ENCODE measurements around the gene EML3. TPM values are rescaled to one million over a fixed set of nuclear protein-coding genes. Genes with fewer than 3 reads are reported as not detected.
"Not testable (repeated sequence)": the region's sequence is repeated elsewhere in the genome, so short reads cannot be mapped to it uniquely, and the experiment has no call there.

Gene EML3
- total RNA-seq, 1 donor from 2014 or later: 91.1 TPM

- peaks cover 57% of the 10 kb centered on the region for H3K36me3 ChIP-seq
Measured at GRCh38 chr11:62591448-62592145, 21.0 kb downstream of the EML3 start, which contains the start of gene TUT1. Gene TUT1, minus strand, starts transcription at chr11:62591523. Its CDS starts 38 bp downstream, at chr11:62591485.

GRCh38 chr11:62588966-62589637 is 23.5 kb downstream of the EML3 start:
- ATAC-seq (no peak), DNase-seq (no peak)
- H3K36me3 ChIP-seq: peaks cover 53% of the 10 kb centered on the region
- H3K4me3 ChIP-seq: no peak overlapping the region
- intact Hi-C loops (cut with DNase I): loop anchor here (10.0 kb wide), 1 partner anchor 1074 kb away; no protein-coding TSS in a partner anchor
- peak; percentile 17 for TF ChIP-seq CTCF (IDR thresholded peaks at IDR 0.05)
- no peak overlapping the region for H3K27ac ChIP-seq
- H3K27me3 ChIP-seq: no peaks in the 10 kb centered on the region
- H3K4me1 ChIP-seq: peaks cover 29% of the 10 kb centered on the region
- no peaks in the 10 kb centered on the region for H3K9me3 ChIP-seq

More at GRCh38 chr11:62591448-62592145, 21.0 kb downstream of the EML3 start, which contains the start of gene TUT1:
- no peaks in the 10 kb centered on the region for H3K27me3 ChIP-seq
- H3K27ac ChIP-seq: peak within 1 kb of the TSS; percentile 93
- peak within 1 kb of the TSS; percentile 71 for H3K4me3 ChIP-seq
- DNase-seq (peak; percentile 96), ATAC-seq (peak; percentile 96)
- no peak for TF ChIP-seq CTCF (IDR thresholded peaks at IDR 0.05)
- H3K9me3 ChIP-seq: no peaks in the 10 kb centered on the region
- peaks cover 29% of the 10 kb centered on the region for H3K4me1 ChIP-seq
- intact Hi-C loops (cut with DNase I): no loop called here

- H3K4me1 ChIP-seq: peaks cover 12% of the 10 kb centered on the region
- ATAC-seq, H3K9me3 ChIP-seq, H3K27ac ChIP-seq, DNase-seq, H3K27me3 ChIP-seq, H3K4me3 ChIP-seq: not testable (repeated sequence)
- intact Hi-C loops (cut with DNase I): loop anchor here (10.0 kb wide), 1 partner anchor 1071 kb away; no protein-coding TSS in a partner anchor
- H3K36me3 ChIP-seq: peaks cover 78% of the 10 kb centered on the region
Measured at GRCh38 chr11:62585356-62585755, 27.2 kb downstream of the EML3 start.

- intact Hi-C loops (cut with DNase I): loop anchor here (10.0 kb wide), 1 partner anchor 1067 kb away; no protein-coding TSS in a partner anchor
- not testable (repeated sequence) for H3K4me3 ChIP-seq, DNase-seq, H3K4me1 ChIP-seq, H3K27me3 ChIP-seq, H3K27ac ChIP-seq, ATAC-seq, H3K9me3 ChIP-seq
- H3K36me3 ChIP-seq: peaks cover 79% of the 10 kb centered on the region
Measured at GRCh38 chr11:62581735-62582134, 30.8 kb downstream of the EML3 start.

- intact Hi-C loops (cut with DNase I): loop anchor here (10.0 kb wide), 1 partner anchor 1066 kb away; no protein-coding TSS in a partner anchor
- H3K27me3 ChIP-seq: no peaks in the 10 kb centered on the region
- no peak overlapping the region for H3K4me3 ChIP-seq
- no peak for TF ChIP-seq CTCF (IDR thresholded peaks at IDR 0.05)
- DNase-seq (no peak), ATAC-seq (no peak)
- peaks cover 7% of the 10 kb centered on the region for H3K4me1 ChIP-seq
- peaks cover 79% of the 10 kb centered on the region for H3K36me3 ChIP-seq
- no peaks in the 10 kb centered on the region for H3K9me3 ChIP-seq
- no peak overlapping the region for H3K27ac ChIP-seq
Measured at GRCh38 chr11:62580959-62581715, 31.4 kb downstream of the EML3 start.

- intact Hi-C loops (cut with DNase I): no loop called here
- Histone ChIP-seq H3K36me3 (peaks cover 67% of the 10 kb centered on the region), H3K4me3 (no peak overlapping the region), H3K27me3 (no peaks in the 10 kb centered on the region), H3K27ac (no peak overlapping the region), H3K4me1 (peaks cover 19% of the 10 kb centered on the region), H3K9me3 (no peaks in the 10 kb centered on the region)
- DNase-seq (no peak), ATAC-seq (no peak)
- no peak for TF ChIP-seq CTCF (IDR thresholded peaks at IDR 0.05)
Measured at GRCh38 chr11:62579252-62579651, 33.3 kb downstream of the EML3 start.
